GM21529 (cell line): ENCODE measurements around the gene HES4.

Experiments used
- ATAC-seq: cut with Tn5 transposase; IDR thresholded peaks from one replicate; pipeline ENCODE4 v1.9.1; 2021; ENCODE audit not compliant: unreplicated experiment

Gene HES4

GRCh38 chr1:953524-954320 lies 46.2 kb downstream of the HES4 start:
- ATAC-seq, result no peak

DNA sequence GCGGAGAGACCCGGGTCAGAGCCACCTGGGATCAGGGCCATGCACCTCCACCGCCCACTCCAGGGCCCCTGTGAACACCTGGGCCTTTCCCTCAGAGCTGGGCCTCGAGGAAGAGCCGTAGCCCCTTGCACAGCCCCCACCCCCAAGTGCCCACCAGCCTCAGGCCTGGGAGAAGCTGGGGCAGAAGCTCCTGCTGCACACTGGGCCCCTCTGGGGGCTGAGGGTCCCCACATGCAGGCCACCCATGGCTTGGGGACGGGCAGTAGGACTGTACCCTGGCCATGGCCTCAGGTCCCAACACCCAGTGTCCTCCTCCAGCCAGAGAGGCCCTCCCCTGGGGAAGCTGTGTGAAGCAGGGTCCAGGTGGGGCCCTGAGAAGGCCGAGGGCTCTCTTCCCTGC lies 47.3 kb downstream of the HES4 start:
- ATAC-seq, result no peak

- no peak for ATAC-seq
Observed at GRCh38 chr1:952201-952600, 47.7 kb downstream of the HES4 start.

DNA sequence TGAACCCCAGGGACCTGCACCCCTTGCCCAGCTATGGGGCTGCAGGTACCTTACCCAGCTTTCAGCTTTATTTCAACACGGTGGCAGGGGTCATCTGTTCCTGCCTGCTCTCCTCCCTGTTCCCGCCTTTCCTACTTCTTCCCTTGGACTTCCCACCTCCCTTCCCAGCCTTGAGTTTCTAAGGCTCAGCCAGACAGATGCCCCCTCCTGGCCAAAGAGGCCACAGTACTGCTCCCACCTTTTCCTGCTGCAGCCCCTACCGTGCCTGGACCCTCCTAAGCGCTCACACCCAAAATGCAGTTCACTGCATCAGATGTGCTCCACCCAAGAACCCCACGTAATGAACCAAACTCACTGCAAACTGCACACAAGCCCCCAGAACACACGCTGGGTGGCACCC lies 48.5 kb downstream of the HES4 start:
- no peak for ATAC-seq

DNA sequence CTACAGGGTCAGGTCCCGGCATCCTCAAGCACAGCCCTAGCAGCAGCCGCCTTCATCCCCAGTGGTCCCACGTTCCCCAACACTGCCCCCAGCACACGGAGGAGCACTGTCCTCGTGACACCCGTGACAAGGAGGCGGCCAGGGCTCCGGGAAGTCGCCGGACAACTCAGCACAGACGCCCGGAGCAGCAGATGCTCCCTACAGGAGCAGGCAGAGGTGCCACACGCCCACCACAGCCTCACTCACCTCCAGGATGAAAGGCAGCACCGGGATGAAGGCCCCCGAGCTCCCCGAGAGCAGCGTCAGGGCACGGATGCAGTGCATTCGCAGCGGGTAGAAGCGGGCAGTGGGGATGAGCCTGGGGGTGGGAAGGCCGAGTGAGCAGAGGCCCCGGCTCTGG lies 49.0 kb downstream of the HES4 start:
- no peak for ATAC-seq

- no peak for ATAC-seq
Observed at GRCh38 chr1:950268-950667, 49.6 kb downstream of the HES4 start.
